Lung microvascular endothelial cell (primary cell): Measurements from ENCODE around the gene STARD3. TPM values are rescaled to one million over a fixed set of nuclear protein-coding genes. Genes with fewer than 3 reads are reported as not detected.

ENCODE experiments used
- DNase-seq, 2 donors: peaks; one replicate each; pipeline versions ENCODE4 v3.0.0 to v3.0.0-alpha.2; 2010; ENCODE audit warnings: low read depth in 2 of 2
- total RNA-seq: library from RNA; depleted of rRNA; stranded (reverse); fragments of >200 nt; gene quantifications from 2 replicates; pipeline ENCODE4 v1.2.1, GENCODE V29; 2014

Gene STARD3
- total RNA-seq, 1 donor from 2014 or later: 52.0 TPM

DNA sequence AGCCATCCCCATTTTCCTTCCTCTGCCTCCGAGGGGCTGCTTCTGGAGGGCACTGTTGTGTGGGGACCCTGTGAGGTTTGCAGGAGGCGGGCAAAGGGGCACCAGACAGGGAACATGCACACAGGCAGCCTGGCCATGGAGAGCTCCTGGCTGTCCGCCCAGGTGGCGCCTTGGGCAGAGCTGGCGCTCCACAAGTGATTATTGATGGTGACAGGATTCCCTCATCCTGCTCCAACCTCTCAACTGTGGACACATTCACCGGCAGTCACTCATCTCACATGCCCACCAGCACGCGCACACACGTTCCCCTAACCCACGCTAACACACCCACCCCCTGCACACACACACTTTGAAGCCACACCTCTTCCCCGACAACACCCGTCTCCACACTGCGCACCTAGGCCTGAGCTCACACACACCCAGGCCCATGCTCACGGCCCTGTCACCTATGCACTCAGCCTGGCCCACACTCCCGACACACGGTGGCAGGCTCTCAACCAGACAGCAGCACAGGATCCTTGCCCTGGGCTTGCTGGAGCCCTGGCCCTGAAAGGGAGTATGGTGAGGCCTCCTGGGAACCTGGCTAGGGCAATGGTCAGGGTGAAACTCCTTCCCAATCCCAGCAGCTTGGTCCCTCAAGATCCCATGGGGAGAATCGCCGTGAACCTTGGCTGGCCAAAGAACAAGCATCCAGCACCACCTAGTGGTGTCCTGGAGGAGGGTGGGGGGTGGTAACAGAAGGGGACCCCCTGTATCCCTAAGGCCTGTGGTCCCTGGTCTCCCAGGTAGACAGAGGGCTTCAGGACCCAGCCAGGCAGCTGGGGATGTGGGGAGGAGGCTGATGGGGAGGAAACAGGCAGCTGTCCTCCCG lies 34.9 kb downstream of the STARD3 start:
- DNase-seq: peak; percentile 57 to 70

- no peak for DNase-seq
Observed at GRCh38 chr17:39672522-39673334, 35.8 kb downstream of the STARD3 start.

- no peak for DNase-seq
Observed at GRCh38 chr17:39673335-39674081, 36.6 kb downstream of the STARD3 start.

- no peak for DNase-seq
Observed at GRCh38 chr17:39674179-39674578, 37.2 kb downstream of the STARD3 start.

- no peak for DNase-seq
Observed at GRCh38 chr17:39674702-39675389, 37.9 kb downstream of the STARD3 start.

DNA sequence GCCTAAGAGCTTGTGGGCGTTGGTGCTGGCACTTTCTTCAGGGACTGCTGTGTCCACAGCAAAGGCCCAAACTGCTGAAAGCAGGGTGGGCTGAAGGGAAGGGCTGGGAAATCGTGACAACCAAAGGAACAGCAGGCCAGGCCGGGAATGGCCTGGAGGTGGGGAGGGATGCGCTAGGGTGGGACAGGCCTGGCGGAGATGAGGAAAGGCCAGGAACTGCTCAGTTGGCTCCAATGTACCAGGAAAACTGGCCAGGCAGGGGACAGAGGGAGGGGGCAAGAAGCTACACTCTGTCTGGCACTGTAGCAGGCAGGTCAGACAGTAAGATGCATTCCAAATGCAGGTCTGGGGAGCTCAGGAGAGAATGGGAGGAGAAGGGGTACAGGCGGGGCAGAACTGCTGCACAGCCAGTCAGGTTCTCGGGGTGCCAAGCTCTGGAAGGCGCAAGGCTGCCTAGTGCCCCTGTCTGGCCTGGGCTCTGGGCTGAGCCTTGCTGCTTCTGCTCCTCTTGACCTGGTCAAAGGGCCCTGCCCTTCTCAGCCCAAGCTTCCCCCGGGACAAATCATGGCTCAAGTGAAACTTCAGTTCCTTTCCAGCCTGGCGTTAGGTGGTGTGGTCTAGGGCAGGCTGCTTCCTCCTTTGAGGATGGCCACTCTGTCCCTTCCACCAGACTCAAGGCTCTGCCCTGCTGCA lies 38.6 kb downstream of the STARD3 start:
- no peak for DNase-seq

GRCh38 chr17:39676198-39676819 lies 39.4 kb downstream of the STARD3 start:
- peak in 1 of 2 donors; percentile 24 for DNase-seq

- no peak for DNase-seq
Observed at GRCh38 chr17:39677072-39677471, 40.1 kb downstream of the STARD3 start.

GRCh38 chr17:39677542-39678339 lies 40.8 kb downstream of the STARD3 start:
- DNase-seq: no peak

DNA sequence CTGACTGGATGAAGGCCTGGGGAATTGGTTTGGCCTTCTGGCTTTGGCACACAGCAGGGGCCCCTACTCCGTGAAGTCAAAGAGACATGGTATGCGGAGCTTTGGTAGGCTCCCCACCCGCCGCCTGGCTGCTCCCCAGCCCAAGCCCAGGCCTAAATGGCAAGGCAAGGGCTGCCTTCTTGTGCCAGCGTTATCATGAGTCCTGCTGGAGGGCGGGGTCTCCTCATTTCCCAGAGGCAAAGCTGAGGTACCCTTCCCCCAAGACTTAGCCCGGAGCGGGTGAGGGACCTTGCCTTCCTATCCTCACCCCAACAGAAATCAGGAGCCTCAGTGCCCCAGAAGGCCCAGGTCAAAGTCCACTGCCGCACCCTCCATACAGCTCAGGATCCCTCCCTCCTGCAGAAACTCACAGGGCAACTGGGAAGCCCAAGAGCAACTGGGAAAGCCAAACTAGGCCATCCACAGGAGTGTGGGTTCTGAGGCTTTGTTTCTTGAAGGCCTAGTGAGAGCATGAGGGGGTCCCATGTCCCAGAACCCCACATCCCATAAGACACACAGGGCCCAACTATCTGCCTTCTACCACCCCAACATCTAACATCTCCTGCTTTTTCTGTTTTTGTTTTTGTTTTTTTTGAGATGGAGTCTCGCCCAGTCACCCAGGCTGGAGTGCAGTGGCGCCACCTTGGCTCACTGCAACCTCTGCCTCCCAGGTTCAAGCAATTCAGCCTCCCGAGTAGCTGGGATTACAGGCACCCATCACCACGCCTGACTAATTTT lies 41.6 kb downstream of the STARD3 start:
- DNase-seq: no peak

DNA sequence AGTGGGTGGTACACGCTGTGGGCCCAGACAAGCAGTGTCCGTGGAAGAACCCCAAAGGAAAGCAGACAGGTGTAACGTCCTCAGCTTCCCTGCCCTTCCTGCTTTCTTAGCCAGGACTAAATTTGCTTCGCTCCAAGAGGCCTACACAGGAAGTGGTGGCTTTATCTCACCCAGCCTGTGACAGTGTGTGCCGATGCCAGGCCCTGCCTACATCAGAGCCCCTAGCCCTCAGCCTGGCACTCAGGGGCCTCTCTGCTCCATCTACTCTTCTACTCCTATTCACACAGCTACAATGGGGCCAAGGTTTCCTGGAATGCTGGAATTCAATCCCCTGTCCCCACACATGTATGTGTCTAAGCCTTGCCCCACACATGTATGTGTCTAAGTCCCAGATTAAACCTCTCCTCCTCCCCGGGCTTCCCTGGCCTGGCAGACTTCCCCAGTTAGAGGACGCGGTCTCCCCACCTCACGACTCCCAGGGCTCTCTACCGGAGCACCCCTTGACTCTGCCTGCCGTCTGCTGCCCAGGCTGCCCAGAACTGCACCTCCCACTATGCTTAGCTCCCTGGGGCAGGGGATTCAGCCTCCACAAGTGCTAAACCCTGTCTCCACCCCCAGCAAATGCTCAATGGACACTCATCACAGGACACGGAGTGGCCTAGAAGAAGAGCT lies 42.7 kb downstream of the STARD3 start:
- DNase-seq: no peak

- no peak for DNase-seq
Observed at GRCh38 chr17:39683295-39683939, 46.5 kb downstream of the STARD3 start.

DNA sequence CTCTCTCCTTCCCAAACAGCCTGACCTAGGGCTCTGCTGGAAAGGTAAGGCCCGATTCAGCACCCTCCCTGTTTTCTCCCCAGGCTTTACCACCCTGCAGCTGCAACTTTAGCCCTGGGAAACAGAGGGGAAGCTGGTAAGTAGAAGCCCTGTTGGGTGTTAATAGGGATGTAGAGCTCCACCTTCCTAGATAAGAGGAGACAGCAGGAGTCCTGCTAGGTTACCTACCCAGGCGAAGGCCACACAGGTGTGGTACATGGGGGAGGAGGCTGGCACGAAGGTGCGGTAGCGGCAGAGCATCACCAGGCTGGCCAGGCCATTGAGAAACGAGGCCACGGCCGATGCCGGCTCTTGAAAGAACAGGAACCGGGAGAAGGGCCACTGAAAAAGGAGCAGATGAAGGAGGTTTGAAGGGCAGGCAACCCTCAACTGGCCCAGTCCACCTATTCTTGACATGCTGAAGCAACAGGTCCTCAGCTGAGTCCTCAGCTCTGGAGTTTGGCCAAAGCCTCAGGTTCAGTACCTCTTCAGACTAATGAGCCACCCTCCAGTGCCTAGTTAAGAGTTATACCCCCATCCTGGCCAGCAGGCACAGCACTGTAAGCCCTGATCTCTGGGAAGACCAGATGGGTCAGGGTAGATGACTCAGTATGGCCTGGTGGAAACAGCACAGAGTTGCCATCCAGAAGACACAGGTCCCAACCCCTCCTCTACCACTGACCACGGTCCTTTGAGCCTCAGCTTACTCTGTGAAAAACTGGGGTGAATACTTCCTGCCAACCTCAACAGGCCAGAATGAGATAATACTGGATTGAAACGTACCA lies 47.6 kb downstream of the STARD3 start:
- no peak for DNase-seq

GRCh38 chr17:39687101-39687545 lies 50.2 kb downstream of the STARD3 start:
- no peak for DNase-seq

DNA sequence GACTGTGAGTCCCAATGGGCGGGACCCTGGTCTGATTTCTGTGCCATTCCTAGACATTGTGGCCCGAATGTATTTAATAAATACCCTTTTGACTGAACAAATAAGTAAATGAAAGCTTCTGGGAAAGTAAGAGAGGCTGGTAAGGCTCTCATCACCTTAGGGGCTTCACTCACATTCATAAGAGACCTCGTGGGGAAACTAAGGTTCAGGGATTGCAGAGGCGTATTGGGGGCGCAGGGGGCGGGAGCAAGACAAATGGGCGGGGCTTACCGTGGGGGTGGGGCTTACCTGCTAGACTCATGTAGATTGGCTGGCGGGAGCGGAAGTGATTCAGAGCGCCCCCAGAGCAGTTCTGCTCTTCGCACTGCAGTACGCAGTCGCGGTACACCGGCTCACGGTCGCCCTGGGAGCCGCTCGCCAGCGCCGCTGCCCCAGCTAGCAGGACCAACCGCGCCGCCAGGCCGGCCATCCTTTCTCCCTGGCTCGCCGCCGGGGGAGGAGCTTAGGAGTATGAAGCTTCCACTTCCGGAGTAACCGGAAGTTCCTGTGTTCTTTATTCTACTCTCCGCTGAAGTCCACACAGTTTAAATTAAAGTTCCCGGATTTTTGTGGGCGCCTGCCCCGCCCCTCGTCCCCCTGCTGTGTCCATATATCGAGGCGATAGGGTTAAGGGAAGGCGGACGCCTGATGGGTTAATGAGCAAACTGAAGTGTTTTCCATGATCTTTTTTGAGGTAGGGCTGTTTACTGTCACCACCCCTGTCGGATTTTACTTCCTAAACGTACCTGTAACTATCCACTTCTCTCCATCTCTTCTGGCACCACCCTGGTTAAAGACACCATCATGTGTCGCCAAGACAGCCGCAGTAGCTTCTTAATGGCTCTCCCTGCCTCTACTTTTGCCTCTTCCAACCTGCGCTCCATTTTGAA lies 50.9 kb downstream of the STARD3 start, which contains the start of gene PGAP3:
TSS of gene PGAP3 (minus strand) at position 512 of the 929 bp plus-strand sequence. CDS start at position 469, 43 bp downstream.
- peak; percentile 86 to 94 for DNase-seq
